K562 (cell line): Measurements from ENCODE around the gene RALGPS1. TPM values are rescaled to one million over a fixed set of nuclear protein-coding genes. Genes with fewer than 3 reads are reported as not detected.

Source experiments
- ATAC-seq: fragments of 200-7000 bp; cut with Tn5 transposase; 3 replicates; pipeline ENCODE4 v1.9.1; 2020; ENCODE audit warnings: moderate library complexity
- BruUV-seq: library from RNA; stranded (reverse); fragments of 400-500 nt; replicated peaks from 2 replicates; lab custom pipeline; 2021; lab: Mats Ljungman, UMichigan
- CTCF ChIA-PET: fragments of 300-600 bp; formaldehyde crosslinking; extraction: SDS; loops from one replicate; lab custom pipeline; 2021; ENCODE audit warnings: low intra/inter-chr PET ratio; lab: Yijun Ruan, JAX
- POLR2A ChIA-PET: fragments of 300-600, 350-650 bp; sonication (Branson Sonifier 250); formaldehyde crosslinking; extraction: SDS; loops from one replicate; lab custom pipeline; 2021; ENCODE audit warnings: antibody characterized with exemption, inconsistent platforms; lab: Yijun Ruan, JAX
- DNase-seq, 4 experiments: peaks; one replicate each; pipeline versions ENCODE4 v3.0.0 to v3.0.0-alpha.2; 2011 to 2018; ENCODE audit warnings: low spot score in 3 of 4, mixed read lengths in 3 of 4; ENCODE audit errors: extremely low read depth in 1 of 4
- FAIRE-seq: peaks from 2 replicates; lab custom pipeline; 2011; peaks lifted over from hg19 to GRCh38; lab: Jason Lieb, UNC
- H2AFZ ChIP-seq: 2 replicates; pipeline ENCODE4 v1.6.0; 2011; ENCODE audit warnings: low read depth, low read length, control low read depth, inconsistent platforms
- H3K27ac ChIP-seq: fragments of 200-600 bp; 3 replicates; pipeline ENCODE4 v1.8.0; 2011; ENCODE audit warnings: low read depth, mild to moderate bottlenecking, control low read depth, inconsistent platforms, low read length, moderate library complexity, mixed read lengths; ENCODE audit errors: extremely low read depth
- H3K27me3 ChIP-seq, 2 experiments: fragments of 300-600 bp in 1 of 2; 2 replicates in 1 of 2; 3 replicates in 1 of 2; pipeline versions ENCODE4 v1.6.0 to v1.8.0; 2011; ENCODE audit warnings: inconsistent platforms in 2 of 2, low read length in 2 of 2, mild to moderate bottlenecking in 1 of 2, mixed read lengths in 1 of 2, moderate library complexity in 1 of 2; ENCODE audit not compliant: control insufficient read depth in 2 of 2, insufficient read depth in 2 of 2
- H3K36me3 ChIP-seq: fragments of 300-600 bp; 3 replicates; pipeline ENCODE4 v1.8.0; 2011; ENCODE audit warnings: mild to moderate bottlenecking, low read length, inconsistent platforms; ENCODE audit not compliant: control insufficient read depth, insufficient read depth
- H3K4me1 ChIP-seq, 2 experiments: fragments of 200-600 bp in 1 of 2; replicated peaks in 1 of 2; 2 replicates in 1 of 2; 3 replicates in 1 of 2; pipeline versions ENCODE4 v1.5.1 to v1.8.0; 2011; ENCODE audit warnings: inconsistent platforms in 2 of 2, low read length in 2 of 2, mild to moderate bottlenecking in 1 of 2, mixed read lengths in 1 of 2, moderate library complexity in 1 of 2; ENCODE audit not compliant: control insufficient read depth in 2 of 2, insufficient read depth in 2 of 2
- H3K4me2 ChIP-seq: 2 replicates; pipeline ENCODE4 v1.6.1; 2011; ENCODE audit warnings: low read length, control low read depth, inconsistent platforms, mixed read lengths; ENCODE audit not compliant: insufficient read depth
- H3K4me3 ChIP-seq: fragments of 200-600 bp; sonication (generic), shearing (Covaris generic); 2 replicates; pipeline ENCODE4 v1.5.1; 2016; ENCODE audit warnings: control low read depth, inconsistent platforms
- H3K79me2 ChIP-seq: fragments of 200-600 bp; 3 replicates; pipeline ENCODE4 v1.8.0; 2011; ENCODE audit warnings: low read length, inconsistent platforms; ENCODE audit not compliant: control insufficient read depth, insufficient read depth
- H3K9ac ChIP-seq, 2 experiments: 2 replicates each; pipeline versions ENCODE4 v1.6.0 to v1.6.1; 2011; ENCODE audit warnings: low read depth in 2 of 2, low read length in 2 of 2, control low read depth in 1 of 2, inconsistent platforms in 1 of 2, mild to moderate bottlenecking in 1 of 2, mixed read lengths in 1 of 2; ENCODE audit not compliant: insufficient read depth in 1 of 2
- H3K9me1 ChIP-seq: one replicate; pipeline ENCODE4 v1.6.0; 2011; ENCODE audit warnings: inconsistent platforms, mild to moderate bottlenecking, low read length, moderate library complexity; ENCODE audit not compliant: control insufficient read depth, insufficient read depth
- H3K9me3 ChIP-seq: replicated peaks from 2 replicates; pipeline ENCODE4 v1.5.1; 2011; ENCODE audit warnings: low read depth, low read length, inconsistent platforms; ENCODE audit not compliant: control insufficient read depth, insufficient read depth
- H4K20me1 ChIP-seq: replicated peaks from 2 replicates; pipeline ENCODE4 v1.6.1; 2011; ENCODE audit warnings: low read length, inconsistent platforms, mixed read lengths; ENCODE audit not compliant: control insufficient read depth, insufficient read depth
- CHD7 ChIP-seq: fragments of 200-600 bp; sonication (generic); IDR thresholded peaks from one replicate; pipeline ENCODE4 v1.6.1; 2012; ENCODE audit warnings: mild to moderate bottlenecking, low read depth, low read length, inconsistent platforms
- CTCF ChIP-seq, 3 experiments: IDR thresholded peaks in 2 of 3; conservative IDR thresholded peaks in 1 of 3; 2 replicates each; pipeline ENCODE4 v1.5.1; 2011 to 2012; ENCODE audit warnings: low read length in 3 of 3, mild to moderate bottlenecking in 3 of 3, control low read depth in 2 of 3, improper control_type of control experiment in 1 of 3, inconsistent platforms in 1 of 3, low read depth in 1 of 3, mixed read lengths in 1 of 3, moderate library complexity in 1 of 3; ENCODE audit not compliant: insufficient read depth in 2 of 3
- E2F5 ChIP-seq: sonication (generic); formaldehyde crosslinking; IDR thresholded peaks from 2 replicates; pipeline ENCODE4 v1.8.0; 2022; ENCODE audit warnings: mild to moderate bottlenecking, missing genetic modification reagents
- HDAC6 ChIP-seq: IDR thresholded peaks from 2 replicates; pipeline ENCODE4 v1.6.1; 2012; ENCODE audit warnings: low read depth, mild to moderate bottlenecking, control low read depth, inconsistent platforms, low read length, moderate library complexity
- ZNF263 ChIP-seq: sonication (generic); formaldehyde crosslinking; IDR thresholded peaks from 2 replicates; pipeline ENCODE4 v1.8.0; 2022; ENCODE audit warnings: mild to moderate bottlenecking, missing genetic modification reagents, borderline replicate concordance
- WGBS: fragments of 100-300 bp; shearing (Covaris generic); methylation state at CpG from one replicate; pipeline ENCODE4 v1.1.6; 2016; ENCODE audit warnings: low coverage, mixed read lengths; ENCODE audit not compliant: insufficient coverage; ENCODE audit errors: missing lambda C conversion rate; 5-methylcytosine and 5-hydroxymethylcytosine counted together
- in situ Hi-C: fragments of 300-500 bp; cut with MboI; formaldehyde crosslinking; loops from 4 replicates; pipeline ENCODE4 v1.15.0; 2018; ENCODE audit warnings: inconsistent platforms, mixed read lengths
- intact Hi-C: fragments of 100-400 bp; cut with micrococcal nuclease; formaldehyde crosslinking; loops from 2 replicates; pipeline ENCODE4 v1.14.2; 2022
- polyA plus RNA-seq, 8 experiments: library from polyadenylated mRNA; depleted of rRNA in 4 of 8; stranded (reverse) in 5 of 8; unstranded in 3 of 8; fragments of >200 nt; fragmentation: Nextera tagmentation in 2 of 8; fragmentation: Illumina TruSeq in 1 of 8; extraction: Ambion mirVana in 2 of 8; extraction: Trizol in 1 of 8; gene quantifications; 2 replicates each; pipeline versions ENCODE4 v1.2.1 to v1.2.3, GENCODE V29; 2011 to 2014; ENCODE audit warnings: inconsistent platforms in 1 of 8, missing spikeins in 1 of 8
- total RNA-seq, 7 experiments: library from RNA; depleted of rRNA in 6 of 7; stranded (reverse); fragments of >200 nt in 6 of 7; fragmentation: Illumina TruSeq in 2 of 7; extraction: Trizol in 2 of 7; gene quantifications; 2 replicates each; pipeline versions ENCODE4 v1.2.1 to v1.2.3, GENCODE V29; 2011 to 2021; ENCODE audit warnings: low replicate concordance in 1 of 7
- TF ChIP-seq, protein P1 (sequence below): sonication (generic); formaldehyde crosslinking; IDR thresholded peaks from 2 replicates; pipeline ENCODE4 v1.8.1; 2023; ENCODE audit warnings: mild to moderate bottlenecking, missing genetic modification reagents

Gene RALGPS1
- total and polyA plus RNA-seq, 9 of the 15 experiments (the other 6 are each of a cell fraction or from before 2014, with no cell fraction given): 0.04 to 2.6 (median 1.5) TPM

DNA sequence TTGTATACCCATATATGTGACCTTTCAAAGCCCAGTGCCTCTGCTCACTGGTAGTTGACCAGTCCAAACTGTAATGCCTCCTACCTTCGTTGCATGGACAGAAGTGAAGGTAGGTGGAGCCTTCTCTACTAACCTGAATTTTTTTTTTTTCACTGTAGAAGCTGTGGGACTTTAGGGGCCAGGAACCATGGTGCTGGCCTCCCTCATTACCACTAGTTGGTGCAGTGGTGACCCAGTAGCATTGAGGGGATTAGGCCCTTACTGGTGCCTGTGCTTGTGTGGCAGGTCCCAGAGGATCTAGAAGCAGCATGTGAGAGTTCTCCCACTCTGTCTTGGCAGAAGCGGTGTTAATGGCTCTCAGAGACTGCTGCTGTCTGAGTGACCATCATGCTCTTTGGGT lies 2.3 kb downstream of the RALGPS1 start:
- Histone ChIP-seq H3K9me1 (no peaks in the 10 kb centered on the region), H3K79me2 (no peaks in the 10 kb centered on the region), H3K9ac (no peak overlapping the region), H2AFZ (no peak overlapping the region), H3K27me3 (peaks cover 14 to 34% of the 10 kb centered on the region in 2 experiments), H3K4me1 (peaks cover 0 to 12% of the 10 kb centered on the region in 2 experiments; a peak in 2 of 5 replicates), H4K20me1 (peaks cover 18% of the 10 kb centered on the region), H3K27ac (no peak overlapping the region), H3K4me3 (no peak overlapping the region), H3K9me3 (no peaks in the 10 kb centered on the region), H3K36me3 (no peaks in the 10 kb centered on the region), H3K4me2 (no peak overlapping the region)
- ChIA-PET CTCF (no interaction called here), POLR2A (no interaction called here)
- DNase-seq: peak in 1 of 4 experiments; percentile 22
- no TSS peak for BruUV-seq
- in situ Hi-C loops: no loop called here
- FAIRE-seq: no peak
- peak; percentile 21 for ATAC-seq
- intact Hi-C loops: no loop called here
- WGBS: 41% methylated on average over 2 of the region's 2 CpGs
- TF ChIP-seq ZNF263 (CRISPR knock-in tag) (no peak), CTCF (IDR thresholded peaks at IDR 0.05 in 2 of 3, conservative IDR thresholded peaks at IDR 0.05 in 1 of 3; ENCODE audit: insufficient read depth in 2 of 3, low read depth in 1 of 3, low read length in 3 of 3) (peak; percentile 26 to 42 (median 30); a peak in 3 of 6 replicates), HDAC6 (no peak), E2F5 (CRISPR knock-in tag) (no peak), CHD7 (no peak)
- TF ChIP-seq, protein P1, sequence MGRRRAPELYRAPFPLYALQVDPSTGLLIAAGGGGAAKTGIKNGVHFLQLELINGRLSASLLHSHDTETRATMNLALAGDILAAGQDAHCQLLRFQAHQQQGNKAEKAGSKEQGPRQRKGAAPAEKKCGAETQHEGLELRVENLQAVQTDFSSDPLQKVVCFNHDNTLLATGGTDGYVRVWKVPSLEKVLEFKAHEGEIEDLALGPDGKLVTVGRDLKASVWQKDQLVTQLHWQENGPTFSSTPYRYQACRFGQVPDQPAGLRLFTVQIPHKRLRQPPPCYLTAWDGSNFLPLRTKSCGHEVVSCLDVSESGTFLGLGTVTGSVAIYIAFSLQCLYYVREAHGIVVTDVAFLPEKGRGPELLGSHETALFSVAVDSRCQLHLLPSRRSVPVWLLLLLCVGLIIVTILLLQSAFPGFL (CRISPR knock-in tag): 0 out of 2 replicates have a peak, but pooled peaks have one; percentile 19
